OCI-LY7 (cell line): ENCODE results near the gene CD74.
A peak's percentile ranks its signal among the peaks of the same experiment; 100 is the strongest.

Experiments
- CTCF ChIP-seq: fragments of 200-600 bp; sonication (generic); conservative IDR thresholded peaks from 2 replicates; pipeline ENCODE4 v1.5.1; 2014; ENCODE audit warnings: mild to moderate bottlenecking, antibody characterized with exemption, low read length, moderate library complexity, mixed read lengths
- EZH2phosphoT487 ChIP-seq: fragments of 200-600 bp; sonication (generic); IDR thresholded peaks from 2 replicates; pipeline ENCODE4 v1.6.1; 2018; ENCODE audit warnings: low read depth, borderline replicate concordance, mild to moderate bottlenecking, mixed run types, antibody characterized with exemption, low read length, moderate library complexity, mixed read lengths

- TF ChIP-seq CTCF (peak; percentile 42; the same call in 1 of the 2 replicates), EZH2phosphoT487 (no peak)
Observed at GRCh38 chr5:150397782-150398721, 14.7 kb downstream of the CD74 start.
